ENCODE measurements around the gene LIMCH1. TPM values are rescaled to one million over a fixed set of nuclear protein-coding genes. Genes with fewer than 3 reads are reported as not detected.

LIMCH1 gene
- total RNA-seq, 1 experiment from 2014 or later, result 49.4 TPM

Other genes with a start within 250 kb of the LIMCH1 start
- not detected in 2 replicates for gene PHOX2B, start 210.6 kb downstream of the LIMCH1 start, total RNA-seq (2014; rRNA removed; shearing (Covaris generic); ENCODE audit: low replicate concordance)

Measured in MG63 (cell line).